Vagina (tissue), 2 donors: ENCODE measurements around the gene KCNH8. TPM values are rescaled to one million over a fixed set of nuclear protein-coding genes. Genes with fewer than 3 reads are reported as not detected.
"Not testable (repeated sequence)": the region's sequence is repeated elsewhere in the genome, so short reads cannot be mapped to it uniquely, and the experiment has no call there.

Source experiments
- DNase-seq, 2 donors: peaks; one replicate each; pipeline ENCODE4 v3.0.0-alpha.2; 2017; ENCODE audit errors: extremely low spot score in 2 of 2
- H3K27ac ChIP-seq: fragments of 200-600 bp; sonication (generic); one replicate; pipeline ENCODE4 v1.5.1; 2019
- H3K27me3 ChIP-seq: fragments of 200-600 bp; sonication (generic); one replicate; pipeline ENCODE4 v1.5.1; 2019
- H3K36me3 ChIP-seq, 2 donors: fragments of 200-600 bp; sonication (generic); one replicate each; pipeline ENCODE4 v1.5.1; 2017 to 2019
- H3K4me1 ChIP-seq: fragments of 200-600 bp; sonication (generic); one replicate; pipeline ENCODE4 v1.5.1; 2019
- H3K4me3 ChIP-seq, 2 donors: fragments of 200-600 bp; sonication (generic); 1 replicate in 1 of 2; 2 replicates in 1 of 2; pipeline ENCODE4 v1.5.1; 2016 to 2019
- H3K9me3 ChIP-seq: fragments of 200-600 bp; sonication (generic); one replicate; pipeline ENCODE4 v1.5.1; 2019
- CTCF ChIP-seq, 3 experiments: fragments of 450-650 bp in 2 of 3; fragments of 200-600 bp in 1 of 3; sonication (generic) in 1 of 3; IDR thresholded peaks; one replicate each; pipeline ENCODE4 v1.5.1; 2017 to 2019; ENCODE audit warnings: antibody characterized with exemption in 3 of 3, mild to moderate bottlenecking in 2 of 3, moderate library complexity in 2 of 3
- POLR2A ChIP-seq, 2 donors: fragments of 450-650 bp; IDR thresholded peaks; one replicate each; pipeline ENCODE4 v1.6.1; 2017; ENCODE audit warnings: antibody characterized with exemption in 2 of 2, mild to moderate bottlenecking in 2 of 2, moderate library complexity in 2 of 2
- POLR2AphosphoS5 ChIP-seq, 2 donors: sonication (generic); formaldehyde crosslinking; IDR thresholded peaks; one replicate each; pipeline ENCODE4 v1.9.0; 2017; ENCODE audit warnings: antibody characterized with exemption in 2 of 2, mild to moderate bottlenecking in 2 of 2, low read depth in 1 of 2; ENCODE audit not compliant: insufficient read depth in 1 of 2
- intact Hi-C: fragments of 100-400 bp; cut with DNase I; formaldehyde crosslinking; loops from one replicate; pipeline ENCODE4 v1.15.1; 2023
- total RNA-seq: library from RNA; depleted of rRNA; stranded (reverse); fragments of >200 nt; gene quantifications from one replicate; pipeline ENCODE4 v1.2.3, GENCODE V29; 2016

The KCNH8 gene
- total RNA-seq, 1 donor from 2014 or later, result 2.0 TPM

GRCh38 chr3:19229086-19229485 is 80.8 kb downstream of the KCNH8 start:
- H3K4me1 ChIP-seq, result no peaks in the 10 kb centered on the region
- no peaks in the 10 kb centered on the region for H3K27me3 ChIP-seq
- TF ChIP-seq CTCF (IDR thresholded peaks at IDR 0.05), result no peak
- no peak for TF ChIP-seq POLR2A (IDR thresholded peaks at IDR 0.05)
- TF ChIP-seq POLR2AphosphoS5 (IDR thresholded peaks at IDR 0.05; ENCODE audit: insufficient read depth in 1 of 2, low read depth in 1 of 2), result no peak
- intact Hi-C loops, result no loop called here
- H3K27ac ChIP-seq, result no peak overlapping the region
- DNase-seq, result no peak
- H3K36me3 ChIP-seq, result no peaks in the 10 kb centered on the region
- H3K9me3 ChIP-seq, result no peaks in the 10 kb centered on the region
- H3K4me3 ChIP-seq, result no peak overlapping the region

GRCh38 chr3:19229881-19230280 is 81.6 kb downstream of the KCNH8 start:
- H3K4me1 ChIP-seq, H3K4me3 ChIP-seq, H3K36me3 ChIP-seq, DNase-seq, intact Hi-C loops, H3K27ac ChIP-seq, H3K9me3 ChIP-seq, H3K27me3 ChIP-seq: not testable (repeated sequence)

- Histone ChIP-seq H3K27ac (no peak overlapping the region), H3K4me1 (no peaks in the 10 kb centered on the region), H3K36me3 (no peaks in the 10 kb centered on the region), H3K4me3 (no peak overlapping the region), H3K27me3 (no peaks in the 10 kb centered on the region), H3K9me3 (no peaks in the 10 kb centered on the region)
- no peak for TF ChIP-seq POLR2AphosphoS5 (IDR thresholded peaks at IDR 0.05; ENCODE audit: insufficient read depth in 1 of 2, low read depth in 1 of 2)
- TF ChIP-seq CTCF (IDR thresholded peaks at IDR 0.05), result no peak
- TF ChIP-seq POLR2A (IDR thresholded peaks at IDR 0.05), result no peak
- intact Hi-C loops, result no loop called here
- DNase-seq, result no peak
Measured at GRCh38 chr3:19231792-19232461, 83.6 kb downstream of the KCNH8 start.

- Histone ChIP-seq H3K4me1 (no peaks in the 10 kb centered on the region), H3K27ac (no peak overlapping the region), H3K27me3 (no peaks in the 10 kb centered on the region), H3K4me3 (no peak overlapping the region), H3K9me3 (no peaks in the 10 kb centered on the region), H3K36me3 (no peaks in the 10 kb centered on the region)
- intact Hi-C loops, result no loop called here
- TF ChIP-seq POLR2AphosphoS5 (IDR thresholded peaks at IDR 0.05; ENCODE audit: insufficient read depth in 1 of 2, low read depth in 1 of 2) (no peak), POLR2A (IDR thresholded peaks at IDR 0.05) (no peak), CTCF (IDR thresholded peaks at IDR 0.05) (no peak)
- DNase-seq, result no peak
Measured at GRCh38 chr3:19232566-19232965, 84.3 kb downstream of the KCNH8 start.

GRCh38 chr3:19233882-19234784 is 85.8 kb downstream of the KCNH8 start:
- H3K4me1 ChIP-seq, H3K9me3 ChIP-seq, intact Hi-C loops, H3K27me3 ChIP-seq, H3K36me3 ChIP-seq, H3K4me3 ChIP-seq, H3K27ac ChIP-seq, DNase-seq: not testable (repeated sequence)

- no peak for DNase-seq
- TF ChIP-seq CTCF (IDR thresholded peaks at IDR 0.05) (no peak), POLR2AphosphoS5 (IDR thresholded peaks at IDR 0.05; ENCODE audit: insufficient read depth in 1 of 2, low read depth in 1 of 2) (no peak), POLR2A (IDR thresholded peaks at IDR 0.05) (no peak)
- intact Hi-C loops, result no loop called here
- Histone ChIP-seq H3K36me3 (no peaks in the 10 kb centered on the region), H3K27me3 (no peaks in the 10 kb centered on the region), H3K4me1 (no peaks in the 10 kb centered on the region), H3K4me3 (no peak overlapping the region), H3K27ac (no peak overlapping the region), H3K9me3 (no peaks in the 10 kb centered on the region)
Measured at GRCh38 chr3:19248143-19248542, 99.8 kb downstream of the KCNH8 start.
